Progenitor cell of endocrine pancreas (in vitro differentiated cells): ENCODE measurements around the gene ZNF521. TPM values are rescaled to one million over a fixed set of nuclear protein-coding genes. Genes with fewer than 3 reads are reported as not detected.
A peak's percentile ranks its signal among the peaks of the same experiment; 100 is the strongest.

Experiments used
- DNase-seq: peaks from one replicate; pipeline ENCODE4 v3.0.0; 2021; ENCODE audit warnings: low spot score; ENCODE audit not compliant: unreplicated experiment
- H3K27ac Mint-ChIP-seq: 2 replicates; pipeline ENCODE4 v1.8.0; 2021; ENCODE audit warnings: mild to moderate bottlenecking, moderate library complexity, mixed read lengths
- H3K27me3 Mint-ChIP-seq: 2 replicates; pipeline ENCODE4 v1.8.0; 2021; ENCODE audit warnings: mixed read lengths
- H3K36me3 Mint-ChIP-seq: 2 replicates; pipeline ENCODE4 v1.8.0; 2022; ENCODE audit warnings: mixed read lengths; ENCODE audit not compliant: insufficient read depth
- H3K4me1 Mint-ChIP-seq: 2 replicates; pipeline ENCODE4 v1.8.0; 2021; ENCODE audit warnings: low read depth, mixed read lengths
- H3K4me3 Mint-ChIP-seq: 2 replicates; pipeline ENCODE4 v1.8.0; 2021; ENCODE audit warnings: low read depth, mild to moderate bottlenecking, moderate library complexity, mixed read lengths
- H3K9me3 Mint-ChIP-seq: 2 replicates; pipeline ENCODE4 v1.8.0; 2021; ENCODE audit warnings: low read depth, mixed read lengths
- total RNA-seq: library from RNA; stranded (reverse); gene quantifications from 2 replicates; pipeline ENCODE4 v1.2.1, GENCODE V29; 2021
- TF ChIP-seq, protein P1 (sequence below): fragments of 200-600 bp; sonication (generic); IDR thresholded peaks from one replicate; pipeline ENCODE4 v1.5.0; 2021; ENCODE audit warnings: antibody characterized with exemption, mild to moderate bottlenecking; ENCODE audit not compliant: unreplicated experiment

ZNF521 gene
- total RNA-seq, 1 donor from 2014 or later, result 39.1 TPM

DNA sequence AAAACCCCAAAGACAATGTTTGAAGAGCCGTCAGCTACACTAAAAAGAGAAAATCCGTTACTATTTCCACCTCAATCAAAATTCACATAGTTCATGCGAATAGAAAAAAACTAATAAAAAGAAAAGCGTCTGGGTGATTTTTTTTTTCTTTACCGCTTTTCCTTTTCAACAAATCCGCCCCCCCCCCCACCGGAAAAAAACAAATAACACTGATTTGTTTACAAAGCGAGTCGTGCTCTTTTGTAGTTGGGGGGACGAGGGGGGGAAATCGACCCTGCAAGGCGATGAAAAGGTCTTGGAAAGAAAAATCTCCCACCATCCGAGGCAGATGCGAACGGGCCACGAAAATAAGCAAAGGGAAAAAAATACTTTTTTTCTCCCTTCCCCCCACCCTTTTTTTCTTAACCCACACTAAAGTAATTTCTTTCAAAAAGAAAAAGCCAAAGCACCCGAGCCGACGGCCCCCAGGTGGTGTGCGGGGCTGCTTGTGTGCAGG is 638 bp downstream of the ZNF521 start:
- H3K36me3 Mint-ChIP-seq, result no peaks in the 10 kb centered on the region
- H3K27me3 Mint-ChIP-seq, result peaks cover 64% of the 10 kb centered on the region
- H3K9me3 Mint-ChIP-seq, result no peaks in the 10 kb centered on the region
- H3K4me1 Mint-ChIP-seq, result peaks cover 15% of the 10 kb centered on the region
- no peak for DNase-seq
- TF ChIP-seq, protein P1, sequence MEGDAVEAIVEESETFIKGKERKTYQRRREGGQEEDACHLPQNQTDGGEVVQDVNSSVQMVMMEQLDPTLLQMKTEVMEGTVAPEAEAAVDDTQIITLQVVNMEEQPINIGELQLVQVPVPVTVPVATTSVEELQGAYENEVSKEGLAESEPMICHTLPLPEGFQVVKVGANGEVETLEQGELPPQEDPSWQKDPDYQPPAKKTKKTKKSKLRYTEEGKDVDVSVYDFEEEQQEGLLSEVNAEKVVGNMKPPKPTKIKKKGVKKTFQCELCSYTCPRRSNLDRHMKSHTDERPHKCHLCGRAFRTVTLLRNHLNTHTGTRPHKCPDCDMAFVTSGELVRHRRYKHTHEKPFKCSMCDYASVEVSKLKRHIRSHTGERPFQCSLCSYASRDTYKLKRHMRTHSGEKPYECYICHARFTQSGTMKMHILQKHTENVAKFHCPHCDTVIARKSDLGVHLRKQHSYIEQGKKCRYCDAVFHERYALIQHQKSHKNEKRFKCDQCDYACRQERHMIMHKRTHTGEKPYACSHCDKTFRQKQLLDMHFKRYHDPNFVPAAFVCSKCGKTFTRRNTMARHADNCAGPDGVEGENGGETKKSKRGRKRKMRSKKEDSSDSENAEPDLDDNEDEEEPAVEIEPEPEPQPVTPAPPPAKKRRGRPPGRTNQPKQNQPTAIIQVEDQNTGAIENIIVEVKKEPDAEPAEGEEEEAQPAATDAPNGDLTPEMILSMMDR, result no peak
- peak overlapping the region; percentile 94 for H3K27ac Mint-ChIP-seq
- peak overlapping the region; percentile 96 for H3K4me3 Mint-ChIP-seq

DNA sequence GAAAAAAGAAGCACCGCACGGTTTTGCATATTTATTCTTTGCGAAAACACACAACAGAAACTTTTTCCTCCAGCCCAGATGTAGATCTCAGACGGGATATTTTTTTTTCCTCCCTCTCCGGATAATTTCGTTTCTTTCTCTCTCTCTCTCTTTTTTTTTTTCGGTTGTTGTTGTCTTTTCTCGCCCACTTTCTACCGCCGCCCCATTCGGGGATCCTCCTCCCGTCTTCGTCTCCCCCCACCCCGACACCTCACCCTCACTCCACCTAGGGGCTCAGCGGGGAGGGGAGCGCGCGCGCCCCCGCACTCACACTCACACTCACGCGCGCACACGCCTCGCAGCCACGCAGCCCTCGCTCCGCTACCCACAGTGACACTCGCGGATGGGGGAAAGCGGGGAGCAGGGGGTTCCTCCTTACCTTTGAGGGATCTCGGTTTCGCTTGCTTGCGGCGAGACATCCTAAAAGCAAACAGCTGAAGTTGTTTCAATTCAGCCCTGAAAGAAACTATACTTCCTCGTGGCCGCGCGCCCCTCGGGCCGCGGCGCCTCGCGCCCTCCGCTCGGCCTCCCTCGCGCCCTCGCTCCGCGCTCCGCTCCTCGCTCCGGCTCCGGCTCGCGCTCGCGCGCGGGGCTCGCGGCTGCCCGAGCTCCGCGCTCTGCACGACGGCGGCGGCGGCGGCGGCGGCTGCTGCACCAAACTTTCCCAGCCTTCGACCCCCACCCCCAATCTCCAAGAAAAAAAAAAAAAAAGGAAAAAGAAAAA is 1.3 kb downstream of the ZNF521 start:
- TF ChIP-seq, protein P1, result no peak
- peak; percentile 37 for DNase-seq
- Mint-ChIP-seq H3K4me3 (peak overlapping the region; percentile 96), H3K9me3 (no peaks in the 10 kb centered on the region), H3K27me3 (peaks cover 61% of the 10 kb centered on the region), H3K36me3 (no peaks in the 10 kb centered on the region), H3K4me1 (peaks cover 17% of the 10 kb centered on the region), H3K27ac (peak overlapping the region; percentile 98)

DNA sequence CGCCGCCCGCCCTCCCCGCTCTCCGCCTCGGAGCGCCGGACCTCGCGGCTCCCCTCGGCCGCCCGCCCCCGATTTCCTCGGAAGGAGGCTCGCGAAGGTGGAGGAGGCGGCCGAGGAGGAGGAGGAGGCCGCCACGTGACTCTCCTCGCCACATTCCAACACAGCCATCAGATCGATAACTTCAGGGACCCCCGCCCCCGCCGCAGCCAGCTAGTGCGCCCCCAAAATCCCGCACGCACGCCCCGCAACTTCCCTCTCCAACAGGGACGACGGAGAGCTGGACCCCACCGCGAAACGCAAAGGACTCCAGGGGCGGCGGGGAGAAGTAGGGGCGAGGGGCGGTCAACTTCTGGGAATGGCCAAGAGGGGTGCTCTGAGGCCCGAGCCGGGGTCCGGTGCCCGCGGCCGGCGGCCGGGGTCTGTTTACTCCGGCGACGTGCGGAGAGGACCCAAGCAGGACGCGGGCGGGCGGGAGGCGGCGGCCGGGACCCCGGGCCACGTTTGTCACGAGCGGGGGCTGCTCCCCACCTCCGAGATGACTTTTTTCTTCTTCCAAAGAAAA is 2.0 kb downstream of the ZNF521 start:
- H3K36me3 Mint-ChIP-seq, result no peaks in the 10 kb centered on the region
- peaks cover 21% of the 10 kb centered on the region for H3K4me1 Mint-ChIP-seq
- H3K9me3 Mint-ChIP-seq, result no peaks in the 10 kb centered on the region
- TF ChIP-seq, protein P1, result no peak
- peaks cover 59% of the 10 kb centered on the region for H3K27me3 Mint-ChIP-seq
- H3K27ac Mint-ChIP-seq, result peak overlapping the region; percentile 98
- DNase-seq, result peak; percentile 43
- peak overlapping the region; percentile 96 for H3K4me3 Mint-ChIP-seq

DNA sequence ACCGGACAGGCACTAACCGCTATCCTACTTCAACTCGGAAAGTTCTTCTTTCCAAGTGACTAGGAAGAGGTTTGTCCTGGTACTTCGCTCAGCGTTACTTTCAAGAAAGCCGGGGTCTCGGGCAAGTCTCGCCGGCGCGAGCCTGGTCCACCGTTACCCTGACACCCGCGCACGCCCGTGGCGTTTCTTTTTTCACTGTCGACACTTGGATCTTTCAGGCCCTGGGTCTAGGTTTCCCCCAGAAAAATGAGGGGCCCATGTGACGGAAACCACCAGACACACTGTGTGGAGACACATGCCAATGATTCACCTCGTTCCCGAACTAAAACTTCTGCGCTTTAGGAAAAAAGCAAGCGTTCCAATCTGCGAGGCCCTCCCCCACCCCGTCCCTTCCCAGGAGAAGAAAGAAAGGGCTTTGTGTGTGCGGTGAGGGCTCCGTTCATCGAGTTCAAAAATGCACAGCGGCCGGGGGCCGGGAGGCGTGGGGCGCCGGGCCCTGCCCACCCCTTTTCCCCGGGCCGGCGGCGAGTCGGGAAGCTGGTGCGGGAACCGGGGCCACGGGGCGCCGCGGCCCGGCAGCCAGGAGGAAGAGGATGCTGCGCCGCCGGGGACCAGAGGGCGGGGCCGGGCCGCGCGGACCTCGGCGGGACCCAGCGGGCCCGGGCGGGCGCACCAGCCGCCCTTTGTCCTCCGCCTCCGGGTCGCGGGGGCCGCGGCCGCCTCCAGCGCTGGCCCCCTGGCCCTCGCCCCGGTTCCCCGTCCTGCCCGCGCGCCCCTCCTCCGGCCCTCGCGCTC is 2.6 kb downstream of the ZNF521 start:
- TF ChIP-seq, protein P1, result no peak
- H3K4me3 Mint-ChIP-seq, result peak overlapping the region; percentile 89
- peak; percentile 30 for DNase-seq
- peaks cover 22% of the 10 kb centered on the region for H3K4me1 Mint-ChIP-seq
- peak overlapping the region; percentile 97 for H3K27ac Mint-ChIP-seq
- H3K27me3 Mint-ChIP-seq, result peaks cover 59% of the 10 kb centered on the region
- H3K36me3 Mint-ChIP-seq, result no peaks in the 10 kb centered on the region
- H3K9me3 Mint-ChIP-seq, result no peaks in the 10 kb centered on the region

DNA sequence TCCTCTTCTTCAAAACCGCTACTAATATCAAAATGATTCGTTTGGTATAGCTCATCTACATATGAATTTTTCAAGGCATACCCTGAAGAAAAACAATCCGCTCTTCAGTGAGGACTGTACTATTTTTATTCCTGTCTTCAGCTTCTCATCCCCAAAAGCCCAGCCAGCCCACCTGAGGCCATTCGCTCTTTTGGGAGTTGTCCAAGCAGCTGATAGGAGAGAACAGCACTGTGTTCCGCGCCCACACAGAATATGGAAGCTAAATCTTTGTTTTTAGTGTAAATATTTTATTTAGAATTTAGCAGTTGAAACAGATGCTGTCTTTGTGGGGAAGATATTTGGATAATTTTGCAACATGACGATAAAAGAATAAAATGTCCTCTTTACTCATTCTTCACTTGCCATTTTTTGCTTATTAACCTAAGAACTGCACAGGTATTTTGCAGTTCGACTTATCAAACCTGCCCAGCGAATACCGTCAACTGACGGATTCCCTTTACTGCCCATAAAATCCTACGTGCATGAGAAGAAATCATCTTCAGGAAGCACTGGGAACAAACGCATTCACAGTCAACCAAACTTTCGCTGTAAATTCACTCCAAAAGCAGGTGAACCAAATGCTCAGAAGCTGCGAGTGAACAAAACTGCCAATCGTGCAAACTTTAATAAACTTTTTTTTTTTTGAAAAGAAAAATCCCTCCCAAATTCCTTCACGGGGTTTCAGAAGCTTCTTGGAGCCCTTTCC is 3.4 kb downstream of the ZNF521 start:
- H3K27ac Mint-ChIP-seq, result peak overlapping the region; percentile 97
- no peaks in the 10 kb centered on the region for H3K9me3 Mint-ChIP-seq
- no peak for DNase-seq
- H3K4me3 Mint-ChIP-seq, result peak overlapping the region; percentile 89
- TF ChIP-seq, protein P1, result no peak
- H3K4me1 Mint-ChIP-seq, result peaks cover 23% of the 10 kb centered on the region
- no peaks in the 10 kb centered on the region for H3K36me3 Mint-ChIP-seq
- peaks cover 53% of the 10 kb centered on the region for H3K27me3 Mint-ChIP-seq
